Measurements from ENCODE around the gene INVS. TPM values are rescaled to one million over a fixed set of nuclear protein-coding genes. Genes with fewer than 3 reads are reported as not detected.

Gene INVS, protein sequence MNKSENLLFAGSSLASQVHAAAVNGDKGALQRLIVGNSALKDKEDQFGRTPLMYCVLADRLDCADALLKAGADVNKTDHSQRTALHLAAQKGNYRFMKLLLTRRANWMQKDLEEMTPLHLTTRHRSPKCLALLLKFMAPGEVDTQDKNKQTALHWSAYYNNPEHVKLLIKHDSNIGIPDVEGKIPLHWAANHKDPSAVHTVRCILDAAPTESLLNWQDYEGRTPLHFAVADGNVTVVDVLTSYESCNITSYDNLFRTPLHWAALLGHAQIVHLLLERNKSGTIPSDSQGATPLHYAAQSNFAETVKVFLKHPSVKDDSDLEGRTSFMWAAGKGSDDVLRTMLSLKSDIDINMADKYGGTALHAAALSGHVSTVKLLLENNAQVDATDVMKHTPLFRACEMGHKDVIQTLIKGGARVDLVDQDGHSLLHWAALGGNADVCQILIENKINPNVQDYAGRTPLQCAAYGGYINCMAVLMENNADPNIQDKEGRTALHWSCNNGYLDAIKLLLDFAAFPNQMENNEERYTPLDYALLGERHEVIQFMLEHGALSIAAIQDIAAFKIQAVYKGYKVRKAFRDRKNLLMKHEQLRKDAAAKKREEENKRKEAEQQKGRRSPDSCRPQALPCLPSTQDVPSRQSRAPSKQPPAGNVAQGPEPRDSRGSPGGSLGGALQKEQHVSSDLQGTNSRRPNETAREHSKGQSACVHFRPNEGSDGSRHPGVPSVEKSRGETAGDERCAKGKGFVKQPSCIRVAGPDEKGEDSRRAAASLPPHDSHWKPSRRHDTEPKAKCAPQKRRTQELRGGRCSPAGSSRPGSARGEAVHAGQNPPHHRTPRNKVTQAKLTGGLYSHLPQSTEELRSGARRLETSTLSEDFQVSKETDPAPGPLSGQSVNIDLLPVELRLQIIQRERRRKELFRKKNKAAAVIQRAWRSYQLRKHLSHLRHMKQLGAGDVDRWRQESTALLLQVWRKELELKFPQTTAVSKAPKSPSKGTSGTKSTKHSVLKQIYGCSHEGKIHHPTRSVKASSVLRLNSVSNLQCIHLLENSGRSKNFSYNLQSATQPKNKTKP
- 10 to 100 TPM; 22.1 to 56.9 (median 37.3) TPM for total RNA-seq

DNA sequence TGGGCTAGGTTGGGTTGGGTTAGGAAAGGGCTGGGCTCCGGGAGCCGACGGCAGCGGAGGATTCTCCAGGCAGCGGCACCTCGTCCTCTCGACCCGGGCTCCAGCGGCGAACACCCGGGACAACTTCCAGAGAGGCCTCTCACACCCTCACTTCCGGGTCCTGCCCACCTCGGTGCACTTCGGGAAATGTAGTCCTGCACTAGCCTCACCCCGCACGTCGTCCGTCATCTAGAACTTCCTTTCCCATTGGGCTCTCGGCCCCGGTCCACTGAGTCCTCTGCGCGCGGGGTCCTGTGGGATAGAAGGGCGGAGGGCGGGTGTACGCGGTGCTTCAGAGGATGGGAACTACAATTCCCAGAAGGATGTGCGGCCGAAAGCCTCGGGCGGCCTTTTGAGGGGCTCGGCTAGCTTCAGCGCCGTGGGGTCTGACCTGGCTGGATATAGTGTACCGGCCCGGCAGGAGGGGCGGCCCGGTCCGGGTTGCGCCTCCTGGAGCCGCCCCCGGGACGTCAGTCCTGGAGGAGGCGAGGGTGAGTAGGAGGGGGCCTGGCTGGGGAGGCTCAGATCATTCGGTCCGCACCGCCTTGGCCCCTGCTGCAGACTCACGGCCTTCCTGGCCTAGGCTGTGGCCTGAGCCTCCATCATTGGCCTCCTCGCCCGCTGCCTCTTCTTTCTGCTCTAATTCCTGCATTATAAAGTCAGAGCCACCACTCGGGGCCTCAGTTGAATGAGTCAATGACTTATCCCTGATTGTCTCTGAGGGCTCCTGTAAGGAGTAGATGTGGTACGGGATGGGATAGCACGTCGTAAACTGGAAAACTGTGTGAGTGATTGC, at the start of gene INVS, which contains the start of gene ERP44:
Gene INVS, plus strand, starts transcription at position 357 of the 835 bp plus-strand sequence. CDS start 5,279 bp downstream, outside the sequence.
Gene ERP44, minus strand, starts transcription at position 114 of the 835 bp plus-strand sequence. CDS start 160 bp downstream, outside the sequence.
- peak; percentile 97 to 100 (median 99) for DNase-seq
- peak within 1 kb of the TSS; percentile 75 to 95 (median 90) for H3K4me3 ChIP-seq

GRCh38 chr9:100049551-100049950, 49.5 kb upstream of the INVS start:
- TF ChIP-seq, protein P1, sequence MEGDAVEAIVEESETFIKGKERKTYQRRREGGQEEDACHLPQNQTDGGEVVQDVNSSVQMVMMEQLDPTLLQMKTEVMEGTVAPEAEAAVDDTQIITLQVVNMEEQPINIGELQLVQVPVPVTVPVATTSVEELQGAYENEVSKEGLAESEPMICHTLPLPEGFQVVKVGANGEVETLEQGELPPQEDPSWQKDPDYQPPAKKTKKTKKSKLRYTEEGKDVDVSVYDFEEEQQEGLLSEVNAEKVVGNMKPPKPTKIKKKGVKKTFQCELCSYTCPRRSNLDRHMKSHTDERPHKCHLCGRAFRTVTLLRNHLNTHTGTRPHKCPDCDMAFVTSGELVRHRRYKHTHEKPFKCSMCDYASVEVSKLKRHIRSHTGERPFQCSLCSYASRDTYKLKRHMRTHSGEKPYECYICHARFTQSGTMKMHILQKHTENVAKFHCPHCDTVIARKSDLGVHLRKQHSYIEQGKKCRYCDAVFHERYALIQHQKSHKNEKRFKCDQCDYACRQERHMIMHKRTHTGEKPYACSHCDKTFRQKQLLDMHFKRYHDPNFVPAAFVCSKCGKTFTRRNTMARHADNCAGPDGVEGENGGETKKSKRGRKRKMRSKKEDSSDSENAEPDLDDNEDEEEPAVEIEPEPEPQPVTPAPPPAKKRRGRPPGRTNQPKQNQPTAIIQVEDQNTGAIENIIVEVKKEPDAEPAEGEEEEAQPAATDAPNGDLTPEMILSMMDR (IDR thresholded peaks at IDR 0.05): no peak
- no peak for TF ChIP-seq POLR2A (IDR thresholded peaks at IDR 0.05)
- no peaks in the 10 kb centered on the region for H3K9me3 ChIP-seq
- H3K4me3 ChIP-seq: no peak overlapping the region
- H3K4me1 ChIP-seq: no peaks in the 10 kb centered on the region
- no peaks in the 10 kb centered on the region for H3K27me3 ChIP-seq
- no peak for DNase-seq
- no peak overlapping the region for H3K27ac ChIP-seq
- peaks cover 0 to 12% (median 0%) of the 10 kb centered on the region in 3 donors for H3K36me3 ChIP-seq

More for the DNA sequence above, at the start of gene INVS, which contains the start of gene ERP44:
- Histone ChIP-seq H3K36me3 (peaks cover 0 to 4% (median 0%) of the 10 kb centered on the region in 3 donors), H3K9me3 (no peaks in the 10 kb centered on the region), H3K27ac (peak within 1 kb of the TSS; percentile 90 to 96 (median 94)), H3K27me3 (no peaks in the 10 kb centered on the region), H3K4me1 (peaks cover 0 to 25% (median 8%) of the 10 kb centered on the region in 4 donors)
- TF ChIP-seq, protein P1 (IDR thresholded peaks at IDR 0.05): peak in 3 of 6 experiments; percentile 1 to 8 (median 3)
- peak; percentile 92 to 94 for TF ChIP-seq POLR2A (IDR thresholded peaks at IDR 0.05)

- DNase-seq: no peak
- no peak overlapping the region for H3K4me3 ChIP-seq
- no peaks in the 10 kb centered on the region for H3K4me1 ChIP-seq
- H3K9me3 ChIP-seq: no peaks in the 10 kb centered on the region
- no peak overlapping the region for H3K27ac ChIP-seq
- H3K36me3 ChIP-seq: peaks cover 0 to 19% (median 0%) of the 10 kb centered on the region in 3 donors
- H3K27me3 ChIP-seq: no peaks in the 10 kb centered on the region
- TF ChIP-seq, protein P1 (IDR thresholded peaks at IDR 0.05): no peak
- no peak for TF ChIP-seq POLR2A (IDR thresholded peaks at IDR 0.05)
Observed at GRCh38 chr9:100052375-100052774, 46.7 kb upstream of the INVS start.

DNA sequence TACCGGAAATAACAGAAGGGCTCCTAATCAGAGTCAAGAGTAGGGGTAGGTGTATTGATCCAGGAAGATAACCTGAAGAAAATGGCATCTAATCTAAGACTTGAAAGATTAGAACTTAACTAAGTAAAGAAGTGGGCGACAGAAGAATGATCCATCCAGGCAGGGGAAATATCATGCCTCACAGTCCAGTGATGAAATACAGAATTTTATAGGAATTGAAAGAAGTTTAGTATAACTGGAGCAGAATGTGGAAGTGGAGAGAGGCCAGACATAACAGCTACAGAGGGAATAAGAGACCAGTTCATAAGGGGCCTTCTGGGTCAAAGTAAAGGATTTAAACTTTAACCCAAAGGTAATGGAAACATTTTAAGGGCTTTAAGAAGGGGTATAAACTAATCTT, 42.5 kb upstream of the INVS start:
- H3K27ac ChIP-seq: no peak overlapping the region
- TF ChIP-seq, protein P1 (IDR thresholded peaks at IDR 0.05): no peak
- no peak for TF ChIP-seq POLR2A (IDR thresholded peaks at IDR 0.05)
- no peak for DNase-seq
- H3K9me3 ChIP-seq: no peaks in the 10 kb centered on the region
- H3K36me3 ChIP-seq: peaks cover 0 to 31% (median 0%) of the 10 kb centered on the region in 3 donors
- H3K4me3 ChIP-seq: no peak overlapping the region
- H3K4me1 ChIP-seq: no peaks in the 10 kb centered on the region
- no peaks in the 10 kb centered on the region for H3K27me3 ChIP-seq
